Measurements from ENCODE around the gene KRT85. TPM values are rescaled to one million over a fixed set of nuclear protein-coding genes. Genes with fewer than 3 reads are reported as not detected.
A peak's percentile ranks its signal among the peaks of the same experiment; 100 is the strongest.

Gene KRT85
- total RNA-seq, 1 donor from 2014 or later = not detected

GRCh38 chr12:52360106-52360662 lies 7.1 kb downstream of the KRT85 start:
- Mint-ChIP-seq H3K27me3 (ENCODE audit: insufficient read depth, low read depth) (peaks cover 14% of the 10 kb centered on the region), H3K27ac (peak overlapping the region; percentile 61), H3K36me3 (no peaks in the 10 kb centered on the region), H3K4me3 (no peak overlapping the region), H3K4me1 (peaks cover 15% of the 10 kb centered on the region), H3K9me3 (no peaks in the 10 kb centered on the region)
- Histone ChIP-seq H3K4me2 (no peak overlapping the region), H2AFZ (replicated peaks) (no peak overlapping the region), H3K4me1 (no peaks in the 10 kb centered on the region), H3F3A (ENCODE audit: low read depth) (no peaks in the 10 kb centered on the region), H3K27ac (no peak overlapping the region), H3K79me2 (ENCODE audit: low read depth) (no peaks in the 10 kb centered on the region), H3K9me3 (ENCODE audit: low read depth) (no peaks in the 10 kb centered on the region), H4K20me1 (ENCODE audit: low read depth) (no peaks in the 10 kb centered on the region), H3K4me3 (no peak overlapping the region), H3K9ac (no peak overlapping the region), H3K36me3 (no peaks in the 10 kb centered on the region), H3K27me3 (no peaks in the 10 kb centered on the region)
- DNase-seq (ENCODE audit: low spot score) = no peak
- TF ChIP-seq EZH2 (IDR thresholded peaks at IDR 0.05) (no peak), CTCF (IDR thresholded peaks at IDR 0.05) (no peak), EZH2phosphoT487 (IDR thresholded peaks at IDR 0.05) (no peak)

GRCh38 chr12:52359621-52360061 lies 7.6 kb downstream of the KRT85 start:
- no peak overlapping the region for H2AFZ ChIP-seq (replicated peaks)
- H3K27ac ChIP-seq = no peak overlapping the region
- H3K27ac Mint-ChIP-seq = no peak overlapping the region
- no peaks in the 10 kb centered on the region for H3K9me3 ChIP-seq (ENCODE audit: low read depth)
- H3K4me2 ChIP-seq = no peak overlapping the region
- H3K4me1 ChIP-seq = no peaks in the 10 kb centered on the region
- no peaks in the 10 kb centered on the region for H3F3A ChIP-seq (ENCODE audit: low read depth)
- DNase-seq (ENCODE audit: low spot score) = no peak
- peaks cover 15% of the 10 kb centered on the region for H3K4me1 Mint-ChIP-seq
- H3K9me3 Mint-ChIP-seq = no peaks in the 10 kb centered on the region
- H3K4me3 ChIP-seq = no peak overlapping the region
- H3K4me3 Mint-ChIP-seq = no peak overlapping the region
- no peak overlapping the region for H3K9ac ChIP-seq
- no peaks in the 10 kb centered on the region for H3K79me2 ChIP-seq (ENCODE audit: low read depth)
- H3K27me3 Mint-ChIP-seq (ENCODE audit: insufficient read depth, low read depth) = peaks cover 14% of the 10 kb centered on the region
- H4K20me1 ChIP-seq (ENCODE audit: low read depth) = no peaks in the 10 kb centered on the region
- H3K27me3 ChIP-seq = no peaks in the 10 kb centered on the region
- no peaks in the 10 kb centered on the region for H3K36me3 ChIP-seq
- no peaks in the 10 kb centered on the region for H3K36me3 Mint-ChIP-seq
- TF ChIP-seq EZH2 (IDR thresholded peaks at IDR 0.05) (no peak), EZH2phosphoT487 (IDR thresholded peaks at IDR 0.05) (no peak), CTCF (IDR thresholded peaks at IDR 0.05) (no peak)

- Mint-ChIP-seq H3K4me1 (peaks cover 15% of the 10 kb centered on the region), H3K27me3 (ENCODE audit: insufficient read depth, low read depth) (peaks cover 8% of the 10 kb centered on the region), H3K9me3 (no peaks in the 10 kb centered on the region), H3K36me3 (no peaks in the 10 kb centered on the region), H3K4me3 (no peak overlapping the region), H3K27ac (no peak overlapping the region)
- Histone ChIP-seq H3K4me3 (no peak overlapping the region), H2AFZ (replicated peaks) (no peak overlapping the region), H3K79me2 (ENCODE audit: low read depth) (no peaks in the 10 kb centered on the region), H3F3A (ENCODE audit: low read depth) (no peaks in the 10 kb centered on the region), H3K4me2 (no peak overlapping the region), H3K4me1 (no peaks in the 10 kb centered on the region), H3K27me3 (no peaks in the 10 kb centered on the region), H3K9me3 (ENCODE audit: low read depth) (no peaks in the 10 kb centered on the region), H3K27ac (no peak overlapping the region), H4K20me1 (ENCODE audit: low read depth) (no peaks in the 10 kb centered on the region), H3K36me3 (no peaks in the 10 kb centered on the region), H3K9ac (no peak overlapping the region)
- TF ChIP-seq EZH2phosphoT487 (IDR thresholded peaks at IDR 0.05) = no peak
- TF ChIP-seq EZH2 (IDR thresholded peaks at IDR 0.05) = no peak
- TF ChIP-seq CTCF (IDR thresholded peaks at IDR 0.05) = no peak
- no peak for DNase-seq (ENCODE audit: low spot score)
Measured at GRCh38 chr12:52358575-52359350, 8.5 kb downstream of the KRT85 start.

Data from neural progenitor cell (in vitro differentiated cells).